GM19463 (cell line): ENCODE data around the gene PSMD9.
"Not testable (repeated sequence)": the region's sequence is repeated elsewhere in the genome, so short reads cannot be mapped to it uniquely, and the experiment has no call there.

ENCODE experiments used
- ATAC-seq: cut with Tn5 transposase; IDR thresholded peaks from one replicate; pipeline ENCODE4 v1.9.1; 2021; ENCODE audit warnings: mild to moderate bottlenecking, moderate library complexity; ENCODE audit not compliant: unreplicated experiment

The PSMD9 gene

DNA sequence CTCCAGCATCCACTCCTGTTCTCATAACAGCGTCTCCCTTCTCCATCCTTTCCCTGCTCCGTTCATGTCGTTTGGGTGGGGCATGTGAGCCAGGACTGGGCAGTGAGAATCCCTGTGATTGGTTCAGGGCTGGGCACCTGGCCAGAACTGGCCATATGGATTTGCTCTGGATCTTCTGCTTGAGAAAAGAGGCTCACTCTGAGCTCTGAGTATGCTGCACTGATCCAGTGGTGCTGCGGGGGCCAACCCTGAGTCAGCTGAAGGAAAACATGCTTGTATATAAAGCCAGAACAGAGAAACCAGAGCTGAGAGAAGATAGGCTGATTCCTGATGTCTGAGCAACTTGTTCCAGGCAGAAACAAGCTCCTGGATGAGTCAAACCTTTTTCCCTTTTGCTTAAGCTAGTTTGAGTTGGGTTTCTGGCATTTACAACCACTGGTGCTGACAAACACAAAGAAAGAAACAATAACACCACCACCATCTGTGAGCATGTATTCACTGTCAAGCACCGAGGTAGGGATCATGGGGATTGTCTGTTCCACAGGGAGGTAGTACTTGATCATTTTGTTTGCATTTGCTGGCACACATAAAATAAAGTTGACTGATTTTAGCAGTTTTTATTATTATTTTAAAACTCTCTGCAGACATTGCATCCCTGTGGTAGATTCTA, 15.9 kb upstream of the PSMD9 start:
- no peak for ATAC-seq

DNA sequence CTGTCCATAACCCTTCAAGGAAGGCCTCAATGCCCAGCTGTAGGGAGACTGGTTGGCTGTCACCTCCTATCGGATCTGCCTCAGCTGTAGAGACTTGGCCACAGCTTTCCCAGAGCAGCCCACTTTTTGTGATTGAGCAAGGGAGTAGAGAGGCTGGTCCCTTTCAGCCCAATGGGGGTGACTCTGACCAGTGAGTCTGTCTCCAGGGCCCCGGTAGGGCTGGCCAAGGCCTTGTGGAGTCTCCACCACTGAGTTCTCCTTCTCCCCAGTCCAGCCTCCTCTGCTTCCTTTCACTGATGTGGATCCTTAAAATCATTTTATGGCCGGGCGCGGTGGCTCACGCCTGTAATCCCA, 15.4 kb upstream of the PSMD9 start:
- no peak for ATAC-seq

DNA sequence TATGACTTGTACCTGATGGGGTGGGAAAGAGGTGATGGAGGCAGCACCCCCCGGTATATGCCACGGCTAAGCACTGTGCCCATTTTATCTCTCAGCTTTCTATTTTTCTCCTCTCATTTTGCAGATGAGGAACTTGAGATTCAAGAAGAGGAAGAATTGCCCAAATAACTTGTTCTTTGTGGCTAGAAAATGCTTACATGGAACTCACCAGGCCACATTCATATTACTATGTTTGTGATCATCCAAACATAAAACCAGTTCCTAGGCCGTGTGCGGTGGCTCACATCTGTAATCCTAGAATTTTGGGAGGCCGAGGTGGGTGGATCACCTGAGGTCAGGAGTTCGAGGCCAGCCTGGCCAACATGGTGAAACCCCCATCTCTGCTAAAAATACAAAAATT, 14.5 kb upstream of the PSMD9 start:
- no peak for ATAC-seq

DNA sequence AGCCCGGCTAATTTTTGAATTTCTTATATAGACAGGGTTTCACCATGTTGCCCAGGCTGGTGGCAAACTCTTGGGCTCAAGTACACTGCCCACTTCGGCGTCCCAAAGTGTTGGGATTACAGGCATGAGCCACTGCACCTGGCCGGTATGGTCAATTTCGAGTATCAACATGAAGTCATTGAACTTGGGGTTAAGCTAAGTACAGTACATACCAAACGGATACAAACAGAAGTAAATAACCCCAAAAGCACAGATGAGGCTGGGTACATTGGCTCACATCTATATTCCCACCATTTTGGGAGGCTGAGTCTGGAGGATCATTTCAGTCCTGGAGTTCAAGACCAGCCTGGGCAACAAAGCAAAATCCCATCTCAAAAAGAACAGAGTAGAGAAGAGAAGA, 13.0 kb upstream of the PSMD9 start:
- no peak for ATAC-seq

DNA sequence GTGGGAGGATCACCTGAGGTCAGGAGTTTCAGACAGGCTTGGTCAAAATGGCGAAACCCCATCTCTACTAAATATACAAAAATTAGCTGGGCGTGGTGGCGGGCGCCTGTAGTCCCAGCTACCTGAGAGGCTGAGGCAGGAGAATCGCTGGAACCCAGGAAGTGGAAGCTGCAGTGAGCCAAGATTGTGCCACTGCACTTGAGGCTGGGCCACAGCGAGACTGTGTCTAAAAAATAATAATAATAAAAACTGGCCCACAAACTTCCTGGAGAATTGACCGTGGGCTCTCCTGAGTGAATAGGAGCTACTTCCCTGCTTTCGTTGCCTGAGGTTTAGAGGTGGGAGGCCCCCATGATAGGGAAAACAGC, 12.5 kb upstream of the PSMD9 start:
- not testable (repeated sequence) for ATAC-seq

DNA sequence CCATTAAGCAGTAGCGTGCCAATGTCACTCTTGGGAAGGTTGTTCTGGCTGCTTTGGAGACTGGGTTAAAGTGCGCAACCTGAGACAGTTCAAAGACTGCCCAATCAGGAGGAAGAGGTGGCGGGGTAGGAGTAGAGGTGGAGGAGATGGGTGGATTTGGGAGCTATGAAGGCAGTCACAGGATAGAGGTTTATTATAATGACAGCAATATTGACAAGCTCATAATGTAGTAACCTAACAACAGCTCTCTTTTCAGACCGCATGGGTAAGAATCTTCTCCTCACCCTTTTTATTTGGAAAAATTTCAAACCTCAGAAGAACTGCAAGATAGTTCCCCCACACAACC, 5.3 kb upstream of the PSMD9 start:
- ATAC-seq: no peak

DNA sequence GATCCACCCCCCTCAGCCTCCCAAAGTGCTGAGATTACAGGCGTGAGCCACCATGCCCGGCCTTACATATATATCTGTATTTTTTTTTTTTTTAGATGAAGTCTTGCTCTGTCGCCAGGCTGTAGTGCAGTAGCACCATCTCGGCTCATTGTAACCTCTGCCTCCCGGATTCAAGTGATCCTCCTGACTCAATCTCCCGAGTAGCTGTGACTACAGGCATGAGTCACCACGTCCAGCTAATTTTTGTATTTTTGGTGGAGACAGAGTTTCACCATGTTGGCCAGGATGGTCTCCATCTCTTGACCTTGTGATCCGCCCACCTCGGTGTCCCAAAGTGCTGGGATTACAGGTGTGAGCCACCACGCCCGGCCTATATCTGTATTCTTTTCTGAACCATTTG, 3.5 kb upstream of the PSMD9 start:
- ATAC-seq: not testable (repeated sequence)

DNA sequence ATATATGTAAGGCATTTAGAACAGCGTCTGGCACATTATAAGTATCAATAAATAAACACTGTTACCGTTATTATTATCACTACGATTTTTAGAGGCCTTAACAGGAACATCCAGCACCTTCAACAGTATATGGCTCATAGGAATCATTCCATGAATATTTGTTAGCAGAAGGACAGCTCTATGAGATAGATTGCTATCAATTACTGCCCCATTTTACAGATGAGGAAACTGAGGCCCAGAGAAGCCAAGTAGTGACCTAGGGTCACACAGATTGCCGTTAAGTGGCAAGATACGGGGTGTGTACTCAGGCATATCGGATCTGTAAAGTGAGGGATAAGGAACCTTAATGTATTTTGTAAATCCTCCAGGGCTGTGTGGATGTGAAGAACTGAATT, 510 bp upstream of the PSMD9 start:
- no peak for ATAC-seq

DNA sequence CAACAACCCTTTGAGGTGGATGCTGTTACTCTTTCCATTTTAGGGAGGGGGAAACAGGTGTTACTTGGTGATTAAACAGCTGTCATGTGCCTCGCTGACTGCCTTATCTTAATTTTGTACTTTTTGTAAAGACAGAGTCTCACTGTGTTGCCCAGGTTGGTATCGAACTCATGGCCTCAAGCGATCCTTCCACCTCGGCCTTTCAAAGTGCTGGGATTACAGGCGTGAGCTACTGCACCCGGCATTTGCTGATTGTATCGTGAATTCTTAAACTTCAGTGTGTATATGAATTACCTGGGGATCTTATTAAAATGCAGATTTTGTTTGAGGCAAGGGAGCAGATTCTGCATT, 659 bp downstream of the PSMD9 start:
- ATAC-seq: no peak

DNA sequence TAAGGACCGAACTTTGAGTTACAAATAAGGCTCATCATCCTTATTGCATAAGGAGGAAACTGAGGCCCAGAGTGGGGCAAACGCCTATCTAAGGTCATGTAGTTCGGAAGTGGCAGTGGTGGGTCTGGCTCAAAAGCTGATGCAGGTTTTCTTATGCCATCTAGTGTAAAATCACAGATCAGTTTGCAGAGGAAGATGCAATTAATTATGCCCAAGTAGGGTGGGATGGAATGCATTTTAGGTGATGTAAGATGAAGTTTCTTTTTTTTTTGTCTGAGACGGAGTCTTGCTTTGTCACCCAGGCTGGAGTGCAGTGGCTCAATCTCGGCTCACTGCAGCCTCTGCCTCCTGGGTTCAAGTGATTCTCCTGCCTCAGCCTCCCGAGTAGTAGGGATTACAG, 1.1 kb downstream of the PSMD9 start:
- ATAC-seq: not testable (repeated sequence)

DNA sequence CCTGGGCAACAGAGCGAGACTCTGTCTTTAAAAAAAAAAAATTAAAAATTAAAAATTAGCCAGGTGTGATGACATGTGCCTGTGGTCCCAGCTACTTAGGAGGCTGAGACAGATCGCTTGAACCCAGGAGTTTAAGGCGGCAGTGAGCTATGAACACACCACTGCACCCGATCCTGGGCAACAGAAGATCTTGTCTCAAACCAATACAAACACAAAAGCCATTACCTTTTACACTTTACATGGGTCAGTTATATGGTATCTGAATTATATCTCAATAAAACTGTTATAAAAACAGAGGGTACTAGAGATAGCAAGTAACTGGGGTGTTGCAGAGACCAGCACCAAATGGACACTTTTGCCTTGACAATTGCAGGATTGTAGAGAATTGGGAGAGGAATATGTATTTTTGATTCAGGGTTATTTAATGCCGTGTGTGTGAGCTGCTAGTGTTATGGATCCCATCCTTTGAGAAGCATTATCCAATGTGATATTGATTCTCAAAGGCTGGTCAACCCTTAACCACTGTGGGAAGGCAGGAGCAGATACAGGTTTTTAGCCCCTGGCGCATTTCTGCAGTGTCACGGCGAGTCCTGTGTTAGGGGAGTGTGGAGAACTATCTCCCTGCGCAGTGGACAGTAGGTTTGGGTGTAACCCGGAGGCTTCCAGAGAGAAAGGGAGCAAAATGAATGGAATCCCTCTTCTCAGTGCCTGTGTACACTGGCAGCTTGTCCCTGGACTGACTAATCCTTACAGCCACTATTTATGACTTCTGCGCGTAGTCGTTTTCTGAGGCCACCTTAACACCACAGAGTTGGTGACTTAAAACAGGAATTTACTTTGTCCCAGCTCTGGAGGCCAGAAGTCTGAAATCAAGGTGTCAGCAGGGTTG, 4.3 kb downstream of the PSMD9 start:
- ATAC-seq: no peak

DNA sequence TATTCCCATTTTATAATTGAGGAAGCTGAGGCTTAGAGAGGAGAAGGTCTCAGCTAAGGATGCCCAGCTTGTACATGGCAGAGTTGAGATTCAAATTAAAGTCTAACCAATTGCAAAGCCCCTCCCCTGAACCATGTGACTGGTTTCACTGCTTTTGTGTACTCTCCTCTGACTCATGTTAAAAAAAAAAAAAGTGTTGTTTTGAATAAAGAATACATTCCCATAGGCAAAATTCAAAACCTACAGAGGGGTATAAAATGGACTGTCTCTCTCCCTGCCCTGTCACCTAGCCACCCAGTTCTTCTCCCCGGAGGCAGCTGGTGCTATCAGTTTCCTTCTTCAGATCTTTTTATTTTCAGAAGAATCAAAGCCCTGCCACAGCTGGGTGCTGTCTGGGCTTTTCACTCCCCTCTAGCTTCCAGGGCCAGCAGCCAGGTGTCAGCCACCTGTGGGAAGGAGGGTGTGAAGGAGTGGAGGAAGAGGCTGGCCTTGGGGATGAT, 5.4 kb downstream of the PSMD9 start:
- no peak for ATAC-seq

DNA sequence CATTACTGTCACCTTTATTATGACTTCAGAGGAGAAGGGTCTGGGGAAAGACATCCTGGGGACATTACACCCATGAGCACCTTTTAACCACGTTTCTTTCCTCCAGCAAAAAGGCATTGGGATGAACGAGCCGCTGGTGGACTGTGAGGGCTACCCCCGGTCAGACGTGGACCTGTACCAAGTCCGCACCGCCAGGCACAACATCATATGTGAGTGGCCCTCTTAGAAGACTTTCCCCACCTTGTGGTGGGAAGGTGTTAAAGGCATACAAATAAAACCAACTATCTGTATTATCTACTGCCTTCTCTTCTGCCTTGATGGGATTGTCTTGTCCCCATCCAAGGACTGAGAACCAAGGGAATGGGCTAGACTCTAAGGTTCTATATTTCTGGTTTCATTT, 6.0 kb downstream of the PSMD9 start:
- ATAC-seq: no peak

DNA sequence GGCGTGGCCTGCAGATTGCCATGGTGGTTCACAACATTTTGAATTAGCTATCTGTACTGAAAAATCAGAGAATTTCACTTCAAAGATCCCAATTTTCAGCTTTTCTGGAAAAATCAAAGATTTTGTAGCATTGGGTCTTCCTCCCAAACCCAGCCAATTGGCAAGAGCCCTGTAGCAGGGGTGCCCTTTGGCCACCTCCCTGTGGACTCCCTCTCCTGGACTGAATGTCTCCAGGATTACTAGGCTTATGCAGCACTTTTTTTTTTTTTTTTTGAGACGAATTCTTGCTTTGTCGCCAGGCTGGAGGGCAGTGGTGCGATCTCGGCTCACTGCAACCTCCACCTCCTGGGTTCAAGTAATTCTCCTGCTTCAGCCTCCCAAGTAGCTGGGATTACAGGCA, 9.7 kb downstream of the PSMD9 start:
- ATAC-seq: no peak

DNA sequence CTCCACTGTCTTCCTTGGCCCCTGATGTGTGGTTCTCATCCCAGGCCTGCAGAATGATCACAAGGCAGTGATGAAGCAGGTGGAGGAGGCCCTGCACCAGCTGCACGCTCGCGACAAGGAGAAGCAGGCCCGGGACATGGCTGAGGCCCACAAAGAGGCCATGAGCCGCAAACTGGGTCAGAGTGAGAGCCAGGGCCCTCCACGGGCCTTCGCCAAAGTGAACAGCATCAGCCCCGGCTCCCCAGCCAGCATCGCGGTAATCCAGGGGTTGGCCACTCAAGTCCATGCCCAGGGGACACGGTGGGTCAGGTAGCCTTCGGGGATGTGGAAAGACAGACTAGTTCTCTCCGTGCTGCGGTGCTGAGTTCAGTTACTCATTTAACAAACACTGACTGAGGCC, 11.0 kb downstream of the PSMD9 start:
- no peak for ATAC-seq

DNA sequence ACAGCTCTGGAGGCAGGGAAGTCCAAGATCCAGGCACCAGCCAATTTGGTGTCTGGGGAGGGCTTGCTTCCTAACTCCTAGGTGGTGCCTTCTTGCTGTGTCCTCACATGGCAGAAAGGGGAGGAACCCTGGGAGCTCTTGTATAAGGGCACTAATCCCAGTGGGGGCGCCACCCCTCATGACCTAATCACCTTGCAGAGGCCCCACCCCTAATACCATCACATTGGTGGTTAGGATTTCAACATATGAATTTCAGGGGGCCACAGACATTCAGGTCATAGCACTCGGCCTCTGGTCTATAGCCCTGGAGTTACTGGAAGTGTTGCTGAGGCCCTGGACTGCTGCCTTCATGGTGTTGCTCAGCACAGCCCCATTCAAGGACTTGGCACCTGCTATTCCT, 14.6 kb downstream of the PSMD9 start:
- ATAC-seq: no peak

DNA sequence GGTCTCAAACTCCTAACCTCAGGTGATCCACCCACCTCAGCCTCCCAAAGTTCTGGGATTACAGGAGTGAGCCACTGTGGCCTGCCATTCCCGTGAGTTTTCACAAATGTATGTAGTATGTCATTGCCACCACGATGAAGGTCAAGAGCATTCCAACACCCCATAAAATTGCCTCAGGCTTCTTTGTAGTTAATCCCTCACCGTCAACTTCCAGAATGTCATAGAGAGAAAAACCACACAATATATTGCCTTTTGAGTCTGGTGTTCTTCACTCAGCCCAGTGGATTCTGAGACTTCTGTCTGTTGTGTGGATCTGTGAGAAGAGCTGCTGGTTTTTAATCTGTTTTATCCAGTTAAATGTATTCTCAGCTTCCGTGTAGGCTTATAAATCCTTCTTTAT, 17.2 kb downstream of the PSMD9 start:
- ATAC-seq: no peak

DNA sequence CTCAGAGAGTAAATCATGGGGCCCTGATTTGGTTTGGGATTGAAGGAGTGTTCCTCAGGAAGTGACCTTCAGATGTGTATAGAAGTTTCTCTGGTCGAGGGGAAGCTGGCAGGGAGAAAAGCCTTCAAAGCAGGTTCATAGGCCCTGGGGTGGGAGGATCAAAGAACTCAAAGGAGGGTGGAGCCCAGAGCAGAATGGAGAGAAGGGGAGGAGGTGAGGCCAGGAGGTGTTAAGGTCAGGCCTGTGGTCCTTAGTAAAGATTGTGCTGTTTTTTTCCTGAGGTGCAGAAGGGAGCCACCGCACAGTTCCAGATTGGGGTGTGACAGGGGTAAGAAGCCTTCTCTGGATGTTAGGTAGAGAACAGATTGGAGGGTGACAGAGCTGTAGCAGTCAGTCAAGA, 20.1 kb downstream of the PSMD9 start:
- no peak for ATAC-seq

DNA sequence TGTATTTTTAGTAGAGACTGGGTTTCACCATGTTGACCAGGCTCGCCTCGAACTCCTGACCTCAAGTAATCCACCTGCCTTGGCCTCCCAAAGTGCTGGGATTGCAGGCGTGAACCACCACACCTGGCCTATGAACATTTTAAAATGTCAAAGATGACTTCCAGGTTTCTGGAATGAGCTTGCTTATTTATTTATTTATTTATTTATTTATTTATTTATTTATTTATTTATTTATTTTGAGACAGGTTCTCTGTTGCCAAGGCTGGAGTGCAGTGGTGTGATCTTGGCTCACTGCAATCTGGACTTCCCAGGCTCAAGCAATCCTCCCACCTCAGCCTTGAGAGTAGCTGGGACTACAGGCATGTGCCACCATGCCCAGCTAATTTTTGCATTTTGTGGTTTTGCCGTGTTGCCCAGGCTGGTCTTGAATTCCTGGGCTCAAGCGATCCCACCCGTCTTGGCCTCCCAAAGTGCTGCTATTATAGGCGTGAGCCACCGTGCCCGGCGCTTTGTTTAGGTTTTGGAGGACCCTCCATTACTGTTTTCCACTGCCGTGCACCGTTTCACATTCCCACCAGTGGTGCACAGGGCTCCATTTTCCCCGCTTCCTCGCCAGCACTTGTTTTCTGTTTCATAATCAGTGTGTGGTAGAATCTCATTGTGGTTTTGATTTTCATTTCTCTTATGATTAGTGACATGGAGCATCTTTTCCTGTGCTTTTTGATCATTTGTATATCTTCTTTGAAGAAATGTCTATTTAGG, 23.4 kb downstream of the PSMD9 start:
- no peak for ATAC-seq

DNA sequence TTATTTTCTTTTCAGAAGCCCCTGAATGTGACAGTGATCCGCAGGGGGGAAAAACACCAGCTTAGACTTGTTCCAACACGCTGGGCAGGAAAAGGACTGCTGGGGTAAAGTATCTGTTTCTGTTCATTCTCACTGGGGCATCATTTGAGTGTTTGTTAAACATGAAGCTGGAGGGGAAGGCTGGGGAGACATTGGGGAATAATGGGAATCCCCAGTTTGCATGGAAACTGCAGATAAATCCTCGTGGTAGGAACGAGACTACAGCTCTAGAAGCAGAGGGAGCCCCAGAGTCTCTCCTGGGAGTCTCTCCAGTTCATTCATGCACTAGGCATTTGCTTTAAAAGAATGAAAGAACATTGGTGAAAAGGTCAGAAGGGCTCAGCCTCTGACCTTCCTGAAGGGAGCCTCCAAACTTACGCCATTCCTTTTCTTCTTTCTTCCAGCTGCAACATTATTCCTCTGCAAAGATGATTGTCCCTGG, 27.3 kb downstream of the PSMD9 start:
- no peak for ATAC-seq

DNA sequence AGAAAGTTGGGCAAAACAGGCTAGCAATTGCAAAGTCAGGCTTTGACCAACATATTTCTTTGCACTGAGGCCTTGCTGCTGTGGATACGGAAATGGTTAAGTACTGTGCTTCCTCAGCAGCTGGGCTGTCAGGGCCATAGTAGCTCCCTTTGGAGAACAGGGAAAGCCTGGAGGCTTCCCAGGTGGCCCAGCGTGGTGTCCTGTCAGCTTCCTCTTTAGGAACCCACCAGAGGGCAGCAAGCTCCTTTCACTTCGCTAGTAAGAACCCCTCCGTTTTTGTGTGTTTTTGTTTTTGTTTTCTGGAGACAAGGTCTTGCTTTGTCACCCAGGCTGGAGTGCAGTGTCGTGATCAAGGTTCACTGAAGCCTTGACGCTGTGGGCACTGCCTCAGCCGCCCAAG, 28.1 kb downstream of the PSMD9 start:
- ATAC-seq: no peak
